GM23338 (cell line): Measurements from ENCODE around the gene GPC5. TPM values are rescaled to one million over a fixed set of nuclear protein-coding genes. Genes with fewer than 3 reads are reported as not detected.

ENCODE experiments used
- ATAC-seq: fragments of 200-7000 bp; cut with Tn5 transposase; 3 replicates; pipeline ENCODE4 v1.9.1; 2020
- DNase-seq: peaks from one replicate; pipeline ENCODE4 v3.0.0-alpha.2; 2015; ENCODE audit warnings: low spot score
- H2AFZ ChIP-seq: fragments of 200-600 bp; sonication (generic); 2 replicates; pipeline ENCODE4 v1.8.0; 2016; ENCODE audit warnings: antibody characterized with exemption, mild to moderate bottlenecking, moderate library complexity
- H3F3A ChIP-seq: fragments of 200-600 bp; sonication (generic); replicated peaks from 2 replicates; pipeline ENCODE4 v1.8.0; 2017; ENCODE audit warnings: antibody characterized with exemption, mixed run types, low read depth
- H3K27ac ChIP-seq: fragments of 200-600 bp; sonication (generic); 2 replicates; pipeline ENCODE4 v1.6.1; 2016; ENCODE audit warnings: low read depth
- H3K27me3 ChIP-seq: fragments of 200-600 bp; sonication (generic); 2 replicates; pipeline ENCODE4 v1.8.0; 2016; ENCODE audit warnings: mild to moderate bottlenecking, mixed run types, moderate library complexity; ENCODE audit not compliant: insufficient read depth
- H3K36me3 ChIP-seq: fragments of 200-600 bp; sonication (generic); 2 replicates; pipeline ENCODE4 v1.8.0; 2016; ENCODE audit warnings: mild to moderate bottlenecking; ENCODE audit not compliant: insufficient read depth
- H3K4me1 ChIP-seq: fragments of 200-600 bp; sonication (generic); 2 replicates; pipeline ENCODE4 v1.8.0; 2016; ENCODE audit warnings: mild to moderate bottlenecking, moderate library complexity; ENCODE audit not compliant: insufficient read depth
- H3K4me2 ChIP-seq: fragments of 200-600 bp; sonication (generic); 2 replicates; pipeline ENCODE4 v1.7.1; 2017; ENCODE audit warnings: mixed run types
- H3K4me3 ChIP-seq: fragments of 200-600 bp; sonication (generic); 2 replicates; pipeline ENCODE4 v1.6.1; 2016; ENCODE audit warnings: mixed run types
- H3K79me2 ChIP-seq: fragments of 200-600 bp; sonication (generic); replicated peaks from 2 replicates; pipeline ENCODE4 v1.8.0; 2017; ENCODE audit warnings: mild to moderate bottlenecking; ENCODE audit not compliant: insufficient read depth
- H3K9me2 ChIP-seq: fragments of 200-600 bp; sonication (generic); 2 replicates; pipeline ENCODE4 v1.8.0; 2017; ENCODE audit not compliant: insufficient read depth
- H4K20me1 ChIP-seq: fragments of 200-600 bp; sonication (generic); replicated peaks from 2 replicates; pipeline ENCODE4 v1.8.0; 2017; ENCODE audit warnings: mild to moderate bottlenecking; ENCODE audit not compliant: insufficient read depth
- H3K27ac Mint-ChIP-seq: 2 replicates; pipeline ENCODE4 v1.8.0; 2020; ENCODE audit warnings: inconsistent platforms, mild to moderate bottlenecking, moderate library complexity, mixed read lengths
- H3K27me3 Mint-ChIP-seq: 3 replicates; pipeline ENCODE4 v1.8.0; 2022; ENCODE audit warnings: low read depth, mild to moderate bottlenecking, moderate library complexity, mixed read lengths, inconsistent platforms; ENCODE audit not compliant: insufficient read depth, poor library complexity
- H3K36me3 Mint-ChIP-seq: 3 replicates; pipeline ENCODE4 v1.8.0; 2021; ENCODE audit warnings: low read depth, mild to moderate bottlenecking, inconsistent platforms, moderate library complexity, mixed read lengths
- H3K4me1 Mint-ChIP-seq: 3 replicates; pipeline ENCODE4 v1.8.0; 2020; ENCODE audit warnings: mild to moderate bottlenecking, inconsistent platforms, mixed read lengths
- H3K4me3 Mint-ChIP-seq: 3 replicates; pipeline ENCODE4 v1.8.0; 2021; ENCODE audit warnings: moderate library complexity, mild to moderate bottlenecking, inconsistent platforms, mixed read lengths
- H3K9me3 Mint-ChIP-seq: 3 replicates; pipeline ENCODE4 v1.8.0; 2020; ENCODE audit warnings: moderate library complexity, mild to moderate bottlenecking, inconsistent platforms, mixed read lengths
- CTCF ChIP-seq, 2 experiments: fragments of 200-600 bp in 1 of 2; sonication (generic) in 1 of 2; conservative IDR thresholded peaks; 2 replicates each; pipeline versions ENCODE4 v1.5.1 to v1.6.1; 2016 to 2017; ENCODE audit warnings: antibody characterized with exemption in 2 of 2, low read depth in 2 of 2, mild to moderate bottlenecking in 2 of 2, moderate library complexity in 1 of 2
- EZH2 ChIP-seq: fragments of 200-600 bp; sonication (generic); IDR thresholded peaks from one replicate; pipeline ENCODE4 v1.8.0; 2017; ENCODE audit warnings: antibody characterized with exemption, mild to moderate bottlenecking, low read depth; ENCODE audit not compliant: unreplicated experiment
- EZH2phosphoT487 ChIP-seq: fragments of 200-600 bp; sonication (generic); IDR thresholded peaks from one replicate; pipeline ENCODE4 v1.8.1; 2018; ENCODE audit warnings: antibody characterized with exemption; ENCODE audit not compliant: unreplicated experiment
- NANOG ChIP-seq: IDR thresholded peaks from 2 replicates; pipeline ENCODE4 v1.6.1; 2016; ENCODE audit warnings: antibody characterized with exemption, borderline replicate concordance
- POLR2AphosphoS5 ChIP-seq: IDR thresholded peaks from 2 replicates; pipeline ENCODE4 v1.6.1; 2016; ENCODE audit warnings: antibody characterized with exemption, low read depth
- STAT1 ChIP-seq: IDR thresholded peaks from one replicate; pipeline ENCODE4 v1.6.1; 2016; ENCODE audit warnings: antibody characterized with exemption; ENCODE audit not compliant: unreplicated experiment
- ZNF331 ChIP-seq: fragments of 250-450 bp; sonication (Bioruptor Pico); IDR thresholded peaks from 2 replicates; pipeline ENCODE4 v1.5.0; 2020; ENCODE audit warnings: low read depth, mild to moderate bottlenecking, moderate library complexity
- ZNF462 ChIP-seq: fragments of 250-450 bp; sonication (Bioruptor Pico); IDR thresholded peaks from 2 replicates; pipeline ENCODE4 v1.5.0; 2020; ENCODE audit warnings: mild to moderate bottlenecking, moderate library complexity
- polyA plus RNA-seq: library from polyadenylated mRNA; unstranded; fragments of >200 nt; fragmentation: Nextera tagmentation; extraction: Ambion mirVana; gene quantifications from 2 replicates; pipeline ENCODE4 v1.2.1, GENCODE V29; 2016
- total RNA-seq: library from RNA; depleted of rRNA; stranded (reverse); fragments of >200 nt; shearing (Covaris generic); gene quantifications from 2 replicates; pipeline ENCODE4 v1.2.3, GENCODE V29; 2014

GPC5 gene
- total and polyA plus RNA-seq, 2 experiments from 2014 or later: 0.95 to 1.1 TPM

GRCh38 chr13:92412996-92413395, 1014.6 kb downstream of the GPC5 start (continued):
- TF ChIP-seq ZNF462 (CRISPR knock-in tag): no peak
- TF ChIP-seq EZH2: no peak
- TF ChIP-seq NANOG: no peak
- TF ChIP-seq ZNF331 (CRISPR knock-in tag): no peak
- no peak for TF ChIP-seq CTCF (conservative IDR thresholded peaks at IDR 0.05; ENCODE audit: low read depth in 2 of 2)
- TF ChIP-seq STAT1: no peak
- no peak for TF ChIP-seq EZH2phosphoT487
- no peak for TF ChIP-seq POLR2AphosphoS5

- TF ChIP-seq CTCF (conservative IDR thresholded peaks at IDR 0.05; ENCODE audit: low read depth in 2 of 2): no peak
Observed at GRCh38 chr13:92413452-92413851, 1015.0 kb downstream of the GPC5 start.

More at GRCh38 chr13:92413452-92413851, 1015.0 kb downstream of the GPC5 start:
- Histone ChIP-seq H3F3A (no peaks in the 10 kb centered on the region), H3K27me3 (no peaks in the 10 kb centered on the region), H3K4me3 (no peak overlapping the region), H3K36me3 (no peaks in the 10 kb centered on the region), H3K27ac (no peak overlapping the region), H2AFZ (no peak overlapping the region), H3K4me2 (no peak overlapping the region), H3K79me2 (no peaks in the 10 kb centered on the region), H4K20me1 (no peaks in the 10 kb centered on the region), H3K9me2 (no peaks in the 10 kb centered on the region), H3K4me1 (no peaks in the 10 kb centered on the region)
- Mint-ChIP-seq H3K9me3 (no peaks in the 10 kb centered on the region), H3K27me3 (no peaks in the 10 kb centered on the region), H3K36me3 (no peaks in the 10 kb centered on the region), H3K4me3 (no peak overlapping the region), H3K4me1 (peaks cover 3% of the 10 kb centered on the region; the same call in 2 of the 3 replicates), H3K27ac (no peak overlapping the region)
- no peak for ATAC-seq
- no peak for DNase-seq
